ENCODE measurements around the gene PARD3B. TPM values are rescaled to one million over a fixed set of nuclear protein-coding genes. Genes with fewer than 3 reads are reported as not detected.

PARD3B gene
- total and polyA plus RNA-seq, 8 donors, result 1.8 to 42.6 (median 15.1) TPM

DNA sequence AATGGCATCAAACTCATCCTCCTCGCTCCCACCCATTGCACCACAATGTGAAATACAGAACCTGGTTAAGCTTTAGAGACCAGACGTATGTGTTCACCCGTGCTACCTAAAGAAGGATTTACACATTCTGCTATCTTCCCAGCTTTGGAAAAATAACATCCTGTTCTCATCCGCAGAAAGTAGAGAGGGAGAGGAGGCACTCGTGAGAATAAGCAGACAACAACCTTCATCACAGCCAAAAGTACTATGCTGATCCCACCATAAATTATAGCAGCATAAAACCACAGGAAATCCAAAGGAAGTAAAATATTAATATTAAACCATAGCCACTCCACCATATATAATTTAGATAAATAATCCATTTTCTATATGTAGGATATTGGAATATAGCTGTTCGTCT, 1025.4 kb downstream of the PARD3B start:
- Histone ChIP-seq H3K27ac (no peak overlapping the region), H3K27me3 (no peaks in the 10 kb centered on the region), H3K36me3 (no peaks in the 10 kb centered on the region), H3K4me1 (no peaks in the 10 kb centered on the region), H3K9me3 (peaks cover 0 to 2% (median under 1%) of the 10 kb centered on the region in 4 donors), H3K4me3 (no peak overlapping the region)
- intact Hi-C loops (cut with DNase I; ENCODE audit: low total_unique reads), result no loop called here
- no peak for DNase-seq
- no peak for TF ChIP-seq POLR2A (IDR thresholded peaks at IDR 0.05)
- TF ChIP-seq POLR2AphosphoS5 (IDR thresholded peaks at IDR 0.05), result no peak
- TF ChIP-seq EP300 (IDR thresholded peaks at IDR 0.05), result no peak
- WGBS, 5 donors, result 83 to 92% (median 89%) methylated on average over 6 of the region's 6 CpGs

GRCh38 chr2:205571360-205571959, 1026.2 kb downstream of the PARD3B start:
- no peak overlapping the region for H3K4me3 ChIP-seq
- H3K27me3 ChIP-seq, result no peaks in the 10 kb centered on the region
- peaks cover 0 to 8% (median 3%) of the 10 kb centered on the region in 4 donors for H3K9me3 ChIP-seq
- DNase-seq, result no peak
- 57 to 81% (median 75%) methylated on average over 5 of the region's 5 CpGs for WGBS, 5 donors
- no peaks in the 10 kb centered on the region for H3K36me3 ChIP-seq
- intact Hi-C loops (cut with DNase I; ENCODE audit: low total_unique reads), result no loop called here
- TF ChIP-seq POLR2A (IDR thresholded peaks at IDR 0.05), result no peak
- H3K4me1 ChIP-seq, result no peaks in the 10 kb centered on the region
- no peak overlapping the region for H3K27ac ChIP-seq

GRCh38 chr2:205574001-205574400, 1028.7 kb downstream of the PARD3B start:
- intact Hi-C loops (cut with DNase I; ENCODE audit: low total_unique reads), result no loop called here
- no peaks in the 10 kb centered on the region for H3K36me3 ChIP-seq
- no peak for TF ChIP-seq POLR2AphosphoS5 (IDR thresholded peaks at IDR 0.05)
- no peak for TF ChIP-seq POLR2A (IDR thresholded peaks at IDR 0.05)
- TF ChIP-seq EP300 (IDR thresholded peaks at IDR 0.05), result no peak
- TF ChIP-seq, protein P1, sequence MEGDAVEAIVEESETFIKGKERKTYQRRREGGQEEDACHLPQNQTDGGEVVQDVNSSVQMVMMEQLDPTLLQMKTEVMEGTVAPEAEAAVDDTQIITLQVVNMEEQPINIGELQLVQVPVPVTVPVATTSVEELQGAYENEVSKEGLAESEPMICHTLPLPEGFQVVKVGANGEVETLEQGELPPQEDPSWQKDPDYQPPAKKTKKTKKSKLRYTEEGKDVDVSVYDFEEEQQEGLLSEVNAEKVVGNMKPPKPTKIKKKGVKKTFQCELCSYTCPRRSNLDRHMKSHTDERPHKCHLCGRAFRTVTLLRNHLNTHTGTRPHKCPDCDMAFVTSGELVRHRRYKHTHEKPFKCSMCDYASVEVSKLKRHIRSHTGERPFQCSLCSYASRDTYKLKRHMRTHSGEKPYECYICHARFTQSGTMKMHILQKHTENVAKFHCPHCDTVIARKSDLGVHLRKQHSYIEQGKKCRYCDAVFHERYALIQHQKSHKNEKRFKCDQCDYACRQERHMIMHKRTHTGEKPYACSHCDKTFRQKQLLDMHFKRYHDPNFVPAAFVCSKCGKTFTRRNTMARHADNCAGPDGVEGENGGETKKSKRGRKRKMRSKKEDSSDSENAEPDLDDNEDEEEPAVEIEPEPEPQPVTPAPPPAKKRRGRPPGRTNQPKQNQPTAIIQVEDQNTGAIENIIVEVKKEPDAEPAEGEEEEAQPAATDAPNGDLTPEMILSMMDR (IDR thresholded peaks at IDR 0.05), result no peak
- peaks cover 0 to 11% (median 3%) of the 10 kb centered on the region in 4 donors for H3K9me3 ChIP-seq
- no peak overlapping the region for H3K27ac ChIP-seq
- no peaks in the 10 kb centered on the region for H3K4me1 ChIP-seq
- no peak overlapping the region for H3K4me3 ChIP-seq
- WGBS, 5 donors, result 86 to 95% (median 91%) methylated on average over 3 of the region's 3 CpGs
- H3K27me3 ChIP-seq, result no peaks in the 10 kb centered on the region
- DNase-seq, result no peak

DNA sequence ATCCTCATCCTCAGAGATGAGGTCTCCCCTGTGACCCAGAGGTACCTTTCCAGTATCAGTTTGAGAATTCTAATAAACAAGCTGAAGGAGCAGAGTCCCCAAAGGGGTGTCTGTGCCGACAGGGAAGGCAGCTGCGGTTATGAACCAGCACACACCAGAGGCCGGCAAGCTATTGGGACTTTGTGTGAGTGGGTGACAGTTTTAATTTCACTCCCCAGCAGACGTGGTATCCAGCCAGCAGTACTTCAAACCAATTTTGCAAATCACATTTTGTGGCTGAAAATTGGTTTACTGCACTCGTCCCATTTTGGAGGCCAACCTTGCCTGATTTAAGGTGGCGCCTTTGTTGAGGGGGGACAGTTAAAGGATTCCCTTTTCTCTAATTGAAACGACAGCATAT, 1034.1 kb downstream of the PARD3B start:
- Histone ChIP-seq H3K36me3 (no peaks in the 10 kb centered on the region), H3K27me3 (no peaks in the 10 kb centered on the region), H3K4me1 (no peaks in the 10 kb centered on the region), H3K27ac (no peak overlapping the region), H3K9me3 (peaks cover 0 to 11% (median 3%) of the 10 kb centered on the region in 4 donors), H3K4me3 (no peak overlapping the region)
- intact Hi-C loops (cut with DNase I; ENCODE audit: low total_unique reads), result no loop called here
- WGBS, 5 donors, result 89 to 92% (median 91%) methylated on average over 7 of the region's 7 CpGs
- no peak for TF ChIP-seq POLR2AphosphoS5 (IDR thresholded peaks at IDR 0.05)
- TF ChIP-seq EP300 (IDR thresholded peaks at IDR 0.05), result no peak
- TF ChIP-seq, protein P1 (IDR thresholded peaks at IDR 0.05), result no peak
- no peak for TF ChIP-seq POLR2A (IDR thresholded peaks at IDR 0.05)
- DNase-seq, result no peak

GRCh38 chr2:205580212-205580987, 1035.1 kb downstream of the PARD3B start:
- no peak overlapping the region for H3K4me3 ChIP-seq
- H3K27ac ChIP-seq, result no peak overlapping the region
- WGBS, 5 donors, result 86 to 92% (median 87%) methylated on average over 8 of the region's 8 CpGs
- no peaks in the 10 kb centered on the region for H3K27me3 ChIP-seq
- TF ChIP-seq, protein P1 (IDR thresholded peaks at IDR 0.05), result no peak
- TF ChIP-seq POLR2A (IDR thresholded peaks at IDR 0.05) (no peak), EP300 (IDR thresholded peaks at IDR 0.05) (no peak), POLR2AphosphoS5 (IDR thresholded peaks at IDR 0.05) (no peak)
- intact Hi-C loops (cut with DNase I; ENCODE audit: low total_unique reads), result no loop called here
- no peaks in the 10 kb centered on the region for H3K36me3 ChIP-seq
- H3K4me1 ChIP-seq, result no peaks in the 10 kb centered on the region
- peaks cover 0 to 11% (median 3%) of the 10 kb centered on the region in 4 donors for H3K9me3 ChIP-seq
- no peak for DNase-seq

Data from stomach (tissue), 9 donors.